Osteoblast (primary cell): ENCODE measurements around the gene PTOV1. TPM values are rescaled to one million over a fixed set of nuclear protein-coding genes. Genes with fewer than 3 reads are reported as not detected.

Source experiments
- DNase-seq: peaks from one replicate; pipeline ENCODE4 v3.0.0; 2011; ENCODE audit warnings: low spot score, mixed read lengths; ENCODE audit not compliant: insufficient read length; ENCODE audit errors: missing footprints
- H2AFZ ChIP-seq: 2 replicates; pipeline ENCODE4 v1.6.0; 2011; ENCODE audit warnings: mild to moderate bottlenecking, low read length
- H3K27ac ChIP-seq: 2 replicates; pipeline ENCODE4 v1.5.1; 2011; ENCODE audit warnings: mild to moderate bottlenecking, low read depth, low read length, moderate library complexity
- H3K27me3 ChIP-seq: 2 replicates; pipeline ENCODE4 v1.6.0; 2012; ENCODE audit warnings: mild to moderate bottlenecking, control low read depth, inconsistent platforms, low read length, moderate library complexity; ENCODE audit not compliant: insufficient read depth
- H3K36me3 ChIP-seq: 2 replicates; pipeline ENCODE4 v1.5.1; 2011; ENCODE audit warnings: mild to moderate bottlenecking, low read length, control low read depth, moderate library complexity; ENCODE audit not compliant: insufficient read depth
- H3K4me1 ChIP-seq: 2 replicates; pipeline ENCODE4 v1.5.1; 2011; ENCODE audit warnings: mild to moderate bottlenecking, low read length, control low read depth, moderate library complexity; ENCODE audit not compliant: insufficient read depth
- H3K4me2 ChIP-seq: 2 replicates; pipeline ENCODE4 v1.6.0; 2011; ENCODE audit warnings: mild to moderate bottlenecking, low read length; ENCODE audit not compliant: insufficient read depth
- H3K4me3 ChIP-seq: fragments of 200-600 bp; sonication (generic); 3 replicates; pipeline ENCODE4 v1.5.1; 2012; ENCODE audit warnings: mild to moderate bottlenecking, low read length, inconsistent platforms; ENCODE audit not compliant: insufficient read depth
- H3K79me2 ChIP-seq: 2 replicates; pipeline ENCODE4 v1.6.0; 2012; ENCODE audit warnings: mild to moderate bottlenecking, low read length, control low read depth, inconsistent platforms; ENCODE audit not compliant: insufficient read depth
- H3K9me3 ChIP-seq: 2 replicates; pipeline ENCODE4 v1.5.1; 2011; ENCODE audit warnings: low read depth, low read length, control low read depth
- H4K20me1 ChIP-seq: 2 replicates; pipeline ENCODE4 v1.6.0; 2012; ENCODE audit warnings: mild to moderate bottlenecking, low read length, control low read depth; ENCODE audit not compliant: insufficient read depth
- total RNA-seq: library from RNA; depleted of rRNA; stranded (reverse); fragments of >200 nt; gene quantifications from 2 replicates; pipeline ENCODE4 v1.2.3, GENCODE V29; 2012
- TF ChIP-seq, protein P1 (sequence below): IDR thresholded peaks from 2 replicates; pipeline ENCODE4 v1.5.1; 2011; ENCODE audit warnings: mild to moderate bottlenecking, low read depth, low read length, moderate library complexity; ENCODE audit errors: extremely low read depth

The PTOV1 gene
- total RNA-seq, 1 donor = 39.4 TPM

DNA sequence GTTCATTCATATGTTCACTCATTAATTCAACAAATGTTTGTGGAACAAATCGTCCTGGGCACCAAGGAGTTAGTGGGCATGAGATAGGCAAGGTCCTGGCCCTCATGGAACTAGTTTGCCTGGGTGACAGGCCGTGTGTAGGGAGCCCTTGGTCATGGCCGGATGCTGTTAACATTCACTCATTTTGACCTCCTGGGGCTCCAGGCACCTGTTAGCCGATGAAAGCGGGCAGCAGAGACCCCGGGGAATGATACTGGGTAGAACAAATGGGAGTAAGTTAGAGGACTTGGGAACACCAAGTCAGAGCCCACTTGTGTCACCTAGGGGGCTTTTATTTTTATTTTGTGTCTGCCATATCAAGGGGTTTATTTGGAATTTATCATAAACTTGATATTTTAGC is 26.3 kb upstream of the PTOV1 start:
- Histone ChIP-seq H3K4me2 (no peak overlapping the region), H3K79me2 (peaks cover 64% of the 10 kb centered on the region), H4K20me1 (peaks cover 32% of the 10 kb centered on the region), H3K36me3 (peaks cover 14% of the 10 kb centered on the region), H2AFZ (no peak overlapping the region), H3K4me3 (no peak overlapping the region), H3K4me1 (no peaks in the 10 kb centered on the region), H3K27ac (no peak overlapping the region), H3K27me3 (no peaks in the 10 kb centered on the region), H3K9me3 (no peaks in the 10 kb centered on the region)
- TF ChIP-seq, protein P1, sequence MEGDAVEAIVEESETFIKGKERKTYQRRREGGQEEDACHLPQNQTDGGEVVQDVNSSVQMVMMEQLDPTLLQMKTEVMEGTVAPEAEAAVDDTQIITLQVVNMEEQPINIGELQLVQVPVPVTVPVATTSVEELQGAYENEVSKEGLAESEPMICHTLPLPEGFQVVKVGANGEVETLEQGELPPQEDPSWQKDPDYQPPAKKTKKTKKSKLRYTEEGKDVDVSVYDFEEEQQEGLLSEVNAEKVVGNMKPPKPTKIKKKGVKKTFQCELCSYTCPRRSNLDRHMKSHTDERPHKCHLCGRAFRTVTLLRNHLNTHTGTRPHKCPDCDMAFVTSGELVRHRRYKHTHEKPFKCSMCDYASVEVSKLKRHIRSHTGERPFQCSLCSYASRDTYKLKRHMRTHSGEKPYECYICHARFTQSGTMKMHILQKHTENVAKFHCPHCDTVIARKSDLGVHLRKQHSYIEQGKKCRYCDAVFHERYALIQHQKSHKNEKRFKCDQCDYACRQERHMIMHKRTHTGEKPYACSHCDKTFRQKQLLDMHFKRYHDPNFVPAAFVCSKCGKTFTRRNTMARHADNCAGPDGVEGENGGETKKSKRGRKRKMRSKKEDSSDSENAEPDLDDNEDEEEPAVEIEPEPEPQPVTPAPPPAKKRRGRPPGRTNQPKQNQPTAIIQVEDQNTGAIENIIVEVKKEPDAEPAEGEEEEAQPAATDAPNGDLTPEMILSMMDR = no peak
- peak; percentile 79 for DNase-seq

DNA sequence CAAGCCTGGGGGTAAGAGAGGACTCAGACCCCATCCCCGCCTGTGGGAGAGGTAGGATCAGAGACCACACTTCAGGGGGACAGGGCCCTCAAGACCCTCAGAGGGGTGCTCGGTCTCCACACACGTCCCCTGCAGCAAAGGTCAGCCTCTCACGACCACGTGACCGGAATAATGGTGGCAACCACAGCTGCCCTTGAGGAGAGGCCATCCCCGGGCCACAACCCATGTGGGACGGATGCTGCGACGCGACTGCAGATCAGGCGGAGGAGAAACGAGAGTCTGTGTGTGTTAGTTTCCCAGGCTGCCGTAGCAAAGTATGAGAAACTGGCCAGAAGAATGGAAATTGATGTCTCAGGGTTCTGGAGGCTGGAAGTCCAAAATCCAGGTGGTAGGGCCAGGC is 23.9 kb upstream of the PTOV1 start:
- H4K20me1 ChIP-seq = peaks cover 36% of the 10 kb centered on the region
- no peak overlapping the region for H3K4me2 ChIP-seq
- no peaks in the 10 kb centered on the region for H3K27me3 ChIP-seq
- H3K4me1 ChIP-seq = peaks cover 1% of the 10 kb centered on the region
- H2AFZ ChIP-seq = no peak overlapping the region
- peaks cover 14% of the 10 kb centered on the region for H3K36me3 ChIP-seq
- no peaks in the 10 kb centered on the region for H3K9me3 ChIP-seq
- no peak overlapping the region for H3K27ac ChIP-seq
- H3K79me2 ChIP-seq = peaks cover 45% of the 10 kb centered on the region
- DNase-seq = peak; percentile 64
- TF ChIP-seq, protein P1 = no peak
- H3K4me3 ChIP-seq = no peak overlapping the region

DNA sequence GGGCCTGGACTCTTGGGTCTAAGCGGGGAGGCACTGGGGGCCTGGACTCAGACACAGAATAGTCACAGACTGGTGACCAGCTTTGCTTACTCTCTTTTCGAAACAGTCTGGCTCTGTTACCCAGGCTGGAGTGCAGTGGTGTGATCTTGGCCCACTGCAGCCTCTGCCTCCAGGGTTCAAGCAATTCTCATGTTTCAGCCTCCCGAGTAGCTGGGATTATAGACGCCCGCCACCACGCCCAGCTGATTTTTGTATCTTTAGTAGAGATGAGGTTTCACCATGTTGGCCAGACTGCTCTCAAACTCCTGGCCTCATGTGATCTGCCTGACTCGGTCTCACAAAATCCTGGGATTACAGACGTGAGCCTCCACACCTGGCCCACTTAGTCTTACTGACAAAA is 21.8 kb upstream of the PTOV1 start:
- Histone ChIP-seq H3K9me3 (no peaks in the 10 kb centered on the region), H3K36me3 (peaks cover 23% of the 10 kb centered on the region), H3K4me3 (no peak overlapping the region), H4K20me1 (peaks cover 25% of the 10 kb centered on the region), H3K27ac (no peak overlapping the region), H3K4me2 (no peak overlapping the region), H3K79me2 (peaks cover 28% of the 10 kb centered on the region), H3K27me3 (no peaks in the 10 kb centered on the region), H2AFZ (no peak overlapping the region), H3K4me1 (peaks cover 10% of the 10 kb centered on the region)
- TF ChIP-seq, protein P1 = no peak
- no peak for DNase-seq

DNA sequence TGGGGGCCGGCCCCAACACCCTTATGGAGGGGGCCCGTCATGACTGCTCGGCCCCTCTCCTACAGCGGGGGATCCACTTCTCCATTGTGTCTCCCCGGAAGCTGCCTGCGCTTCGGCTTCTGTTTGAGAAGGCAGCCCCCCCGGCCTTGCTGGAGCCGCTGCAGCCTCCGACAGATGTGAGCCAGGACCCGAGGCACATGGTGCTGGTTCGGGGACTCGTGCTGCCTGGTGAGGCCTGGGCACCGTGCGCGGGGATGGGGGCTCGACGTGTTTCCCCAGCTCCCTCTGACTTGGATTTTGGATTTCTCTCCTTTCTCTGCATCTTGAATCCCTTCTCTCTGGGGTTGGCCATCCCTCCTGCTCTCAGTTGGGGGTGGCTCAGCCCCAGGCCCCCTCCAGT is 21.2 kb upstream of the PTOV1 start:
- TF ChIP-seq, protein P1 = no peak
- no peak overlapping the region for H2AFZ ChIP-seq
- peak; percentile 52 for DNase-seq
- no peak overlapping the region for H3K4me2 ChIP-seq
- H3K27ac ChIP-seq = no peak overlapping the region
- H3K79me2 ChIP-seq = peaks cover 25% of the 10 kb centered on the region
- no peaks in the 10 kb centered on the region for H3K9me3 ChIP-seq
- H3K27me3 ChIP-seq = no peaks in the 10 kb centered on the region
- no peak overlapping the region for H3K4me3 ChIP-seq
- H3K4me1 ChIP-seq = peaks cover 10% of the 10 kb centered on the region
- H4K20me1 ChIP-seq = peaks cover 23% of the 10 kb centered on the region
- peaks cover 23% of the 10 kb centered on the region for H3K36me3 ChIP-seq
